DOHH2 (cell line): ENCODE data around the gene CELF3.

Experiments used
- CTCF ChIP-seq: fragments of 200-600 bp; sonication (generic); IDR thresholded peaks from one replicate; pipeline ENCODE4 v1.5.1; 2014; ENCODE audit warnings: antibody characterized with exemption, mild to moderate bottlenecking, low read depth, low read length; ENCODE audit not compliant: poor library complexity, severe bottlenecking
- EZH2phosphoT487 ChIP-seq: fragments of 200-600 bp; sonication (generic); IDR thresholded peaks from 2 replicates; pipeline ENCODE4 v1.6.1; 2017; ENCODE audit warnings: borderline replicate concordance, mild to moderate bottlenecking, antibody characterized with exemption, low read length, moderate library complexity, mixed read lengths

- TF ChIP-seq CTCF (no peak), EZH2phosphoT487 (no peak)
Observed at GRCh38 chr1:151680826-151681225, 35.8 kb downstream of the CELF3 start.
